LoVo (cell line): ENCODE data around the gene EIF4EBP3.

ENCODE experiments used
- DNase-seq: peaks from one replicate; pipeline ENCODE4 v3.0.0-alpha.2; 2016; ENCODE audit warnings: low spot score

EIF4EBP3 gene

GRCh38 chr5:140547508-140548299 is at the start of gene EIF4EBP3:
Gene EIF4EBP3 (plus strand): TSS chr5:140547662. CDS start chr5:140547738, 76 bp downstream.
- peak; percentile 98 for DNase-seq

- DNase-seq = no peak
Observed at GRCh38 chr5:140497897-140498296, 49.6 kb upstream of the EIF4EBP3 start.

DNA sequence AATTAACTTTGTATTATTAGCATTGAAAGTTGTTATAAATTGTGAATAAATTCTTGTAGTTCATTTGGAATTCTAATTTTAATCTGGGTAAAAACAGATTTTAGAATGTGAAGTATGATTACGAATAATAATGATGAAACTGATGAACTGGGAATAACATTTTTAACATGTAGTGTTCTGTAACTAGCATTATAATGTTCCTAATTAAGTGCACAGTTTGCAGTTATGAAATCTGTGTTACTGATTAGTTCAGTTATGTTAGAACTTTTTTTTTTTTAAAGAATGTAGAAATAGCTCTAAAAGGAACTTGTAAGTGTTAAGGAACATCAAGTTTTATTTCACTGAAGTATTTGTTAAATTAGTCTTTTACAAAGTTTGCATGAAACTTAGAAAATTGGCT is 48.9 kb upstream of the EIF4EBP3 start:
- no peak for DNase-seq

DNA sequence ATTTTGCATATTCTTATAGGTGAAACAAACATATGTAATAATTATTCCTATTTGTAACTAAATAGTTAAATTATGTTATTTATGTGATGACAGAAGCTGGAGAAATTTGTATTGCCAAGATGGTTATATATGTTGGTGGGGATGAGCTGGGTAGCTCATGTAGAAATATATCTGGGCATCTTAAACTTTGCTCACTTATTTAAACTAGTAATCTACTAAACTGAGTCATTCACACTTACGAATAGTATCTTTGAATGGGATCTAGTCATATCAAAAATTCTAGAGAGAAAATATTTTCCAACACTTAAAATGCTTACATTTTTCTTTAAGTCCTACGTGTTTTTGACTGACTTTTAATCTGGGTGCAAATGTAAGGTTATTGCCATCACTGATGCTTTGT is 44.6 kb upstream of the EIF4EBP3 start:
- no peak for DNase-seq

GRCh38 chr5:140509898-140510297 is 37.6 kb upstream of the EIF4EBP3 start:
- no peak for DNase-seq

- DNase-seq = no peak
Observed at GRCh38 chr5:140513124-140513523, 34.3 kb upstream of the EIF4EBP3 start.

DNA sequence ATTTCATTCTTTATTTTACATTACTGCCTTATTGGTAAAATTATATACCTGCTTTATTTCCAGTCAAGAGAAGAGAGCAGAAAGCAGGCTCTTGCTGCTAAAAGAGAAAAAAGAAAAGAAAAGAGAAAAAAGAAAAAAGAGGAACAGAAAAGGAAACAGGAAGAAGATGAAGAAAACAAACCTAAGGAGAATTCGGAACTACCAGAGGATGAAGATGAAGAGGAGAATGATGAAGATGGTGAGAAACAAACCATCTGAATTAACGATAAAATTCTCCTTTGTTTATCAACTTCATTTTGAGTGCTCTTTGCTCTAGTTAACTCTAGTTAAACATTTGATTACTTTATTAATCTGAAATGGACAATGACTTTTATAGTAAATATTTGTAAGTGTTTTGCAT is 23.5 kb upstream of the EIF4EBP3 start:
- DNase-seq = no peak

- no peak for DNase-seq
Observed at GRCh38 chr5:140540227-140540626, 7.2 kb upstream of the EIF4EBP3 start.

DNA sequence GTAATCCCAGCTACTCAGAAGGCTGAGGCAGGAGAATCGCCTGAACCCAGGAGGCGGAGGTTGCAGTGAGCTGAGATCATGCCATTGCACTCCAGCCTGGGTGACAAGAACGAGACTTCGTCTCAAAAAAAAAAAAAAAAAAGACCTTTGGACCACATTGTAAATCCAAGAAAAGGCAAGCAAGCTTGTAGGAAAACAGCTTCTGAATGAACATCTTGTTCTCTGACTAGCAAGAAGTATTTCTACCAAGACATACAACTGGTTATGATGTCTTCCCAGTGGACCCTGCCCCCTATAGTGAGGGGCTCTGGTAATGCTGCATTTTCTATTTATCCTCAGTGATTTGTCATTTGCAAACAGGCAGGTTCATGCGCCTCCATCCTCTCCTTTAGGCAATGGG is 4.5 kb upstream of the EIF4EBP3 start:
- no peak for DNase-seq

GRCh38 chr5:140544986-140545385 is 2.5 kb upstream of the EIF4EBP3 start:
- no peak for DNase-seq

DNA sequence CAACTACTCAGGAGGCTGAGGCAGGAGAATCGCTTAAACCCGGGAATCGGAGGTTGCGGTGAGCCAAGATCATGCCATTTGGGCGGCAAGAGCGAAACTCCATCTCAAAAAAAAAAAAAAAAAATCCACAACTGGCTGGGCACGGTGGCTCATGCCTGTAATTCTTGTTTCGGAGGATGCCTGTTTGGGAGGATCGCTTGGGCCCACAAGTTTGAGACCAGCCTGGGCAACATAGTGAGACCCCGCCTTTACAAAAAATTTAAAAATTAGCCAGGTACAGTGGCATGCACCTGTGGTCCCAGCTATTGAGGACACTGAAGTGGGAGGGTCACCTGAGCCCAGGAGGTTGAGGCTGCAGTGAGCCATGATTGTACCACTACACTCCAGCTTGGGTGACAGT is 1.9 kb upstream of the EIF4EBP3 start:
- DNase-seq = no peak

DNA sequence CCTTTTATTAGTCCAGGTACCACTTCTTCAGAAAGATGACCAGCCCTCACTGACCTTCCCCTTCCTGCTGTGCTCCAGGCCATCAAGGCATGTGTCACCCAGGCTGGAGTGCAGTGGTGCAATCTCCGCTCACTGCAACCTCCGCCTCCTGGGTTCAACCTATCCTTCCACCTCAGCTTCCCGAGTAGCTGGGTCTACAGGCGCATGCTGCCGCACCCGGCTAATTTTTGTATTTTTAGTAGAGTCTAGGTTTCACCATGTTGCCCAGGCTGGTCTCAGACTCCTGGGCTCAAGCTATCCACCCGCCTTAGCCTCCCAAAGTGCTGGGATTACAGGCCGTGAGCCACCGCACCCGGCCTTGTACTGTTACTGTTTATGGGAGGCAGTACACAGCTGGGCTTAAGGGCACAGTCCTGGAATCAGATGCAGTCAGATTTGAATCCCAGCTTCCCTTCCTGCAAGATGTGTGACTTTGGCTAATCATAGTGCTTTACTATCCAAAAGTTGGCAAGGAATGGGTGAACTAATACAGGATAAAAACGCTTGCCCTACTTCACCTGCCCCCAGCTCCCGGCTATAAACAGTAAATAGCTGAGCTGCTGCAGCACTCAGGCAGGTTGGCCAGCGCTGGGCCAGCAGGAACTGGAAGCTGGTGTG is 483 bp upstream of the EIF4EBP3 start:
- DNase-seq = no peak

- no peak for DNase-seq
Observed at GRCh38 chr5:140548300-140548688, 832 bp downstream of the EIF4EBP3 start.

GRCh38 chr5:140548791-140549190 is 1.3 kb downstream of the EIF4EBP3 start:
- DNase-seq = no peak

DNA sequence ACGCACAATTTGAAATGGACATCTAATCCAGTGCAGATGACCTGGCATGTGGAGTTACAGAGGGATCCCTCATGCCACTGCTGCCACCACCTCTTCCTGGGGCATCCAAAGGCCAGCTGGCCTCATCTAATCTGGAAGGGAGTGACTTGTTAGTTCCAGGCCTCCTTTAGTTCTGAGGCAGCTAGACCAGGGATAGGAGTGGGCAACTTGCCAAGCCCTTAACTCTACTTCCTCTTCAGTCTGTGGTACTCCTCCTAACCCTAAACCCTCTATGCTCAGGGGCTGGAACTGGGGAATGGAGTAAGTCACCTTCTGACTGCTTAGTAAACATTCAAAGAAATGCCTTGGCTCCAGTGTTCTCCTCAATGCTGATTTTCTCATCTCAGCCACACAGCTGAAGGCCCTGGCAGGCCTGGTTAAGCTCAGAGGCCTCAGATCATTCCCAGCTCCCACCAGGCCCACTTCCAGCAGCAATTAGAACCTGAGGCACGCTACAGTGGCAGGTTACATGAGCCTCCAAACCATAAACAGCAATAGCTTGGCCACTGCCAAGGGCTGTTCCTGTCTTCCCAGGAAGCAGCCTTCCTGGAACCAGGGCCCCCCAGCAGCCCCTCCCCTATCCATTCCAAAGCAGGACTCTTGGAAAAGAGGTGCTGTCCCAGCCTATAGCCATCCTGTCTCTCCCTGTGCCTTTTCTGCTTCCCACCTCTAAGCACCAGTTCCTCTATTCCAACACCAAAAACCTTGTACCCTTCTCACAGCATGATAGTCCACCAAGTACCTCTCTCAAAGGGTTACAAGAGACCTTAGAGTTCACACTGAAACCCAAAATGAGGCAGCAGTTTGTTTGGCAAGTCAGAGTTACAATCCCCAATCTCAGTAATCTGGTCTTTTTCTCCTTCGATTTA is 2.0 kb downstream of the EIF4EBP3 start:
- peak; percentile 67 for DNase-seq

- DNase-seq = no peak
Observed at GRCh38 chr5:140550147-140551079, 3.0 kb downstream of the EIF4EBP3 start.

GRCh38 chr5:140551872-140552271 is 4.4 kb downstream of the EIF4EBP3 start:
- DNase-seq = no peak

- no peak for DNase-seq
Observed at GRCh38 chr5:140553657-140554056, 6.2 kb downstream of the EIF4EBP3 start.

DNA sequence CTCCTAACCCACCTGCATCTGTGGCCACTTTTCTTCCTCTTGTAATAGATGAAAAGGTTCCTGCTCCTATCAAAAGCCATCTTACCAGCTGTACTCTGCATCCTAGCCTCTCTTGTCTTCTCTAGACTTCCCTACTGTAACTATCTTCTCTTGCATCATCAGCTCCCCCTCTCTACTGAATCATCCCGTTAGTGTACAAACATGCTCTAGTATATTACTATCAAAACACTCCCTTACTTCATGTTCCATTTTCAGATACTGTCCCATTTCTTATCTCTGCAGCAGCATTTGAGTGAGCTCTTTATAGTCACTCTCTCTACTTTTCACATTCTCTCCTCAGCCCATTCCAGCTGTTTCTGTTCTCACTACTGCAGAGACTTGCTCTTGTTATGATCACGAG is 7.0 kb downstream of the EIF4EBP3 start:
- DNase-seq = no peak

DNA sequence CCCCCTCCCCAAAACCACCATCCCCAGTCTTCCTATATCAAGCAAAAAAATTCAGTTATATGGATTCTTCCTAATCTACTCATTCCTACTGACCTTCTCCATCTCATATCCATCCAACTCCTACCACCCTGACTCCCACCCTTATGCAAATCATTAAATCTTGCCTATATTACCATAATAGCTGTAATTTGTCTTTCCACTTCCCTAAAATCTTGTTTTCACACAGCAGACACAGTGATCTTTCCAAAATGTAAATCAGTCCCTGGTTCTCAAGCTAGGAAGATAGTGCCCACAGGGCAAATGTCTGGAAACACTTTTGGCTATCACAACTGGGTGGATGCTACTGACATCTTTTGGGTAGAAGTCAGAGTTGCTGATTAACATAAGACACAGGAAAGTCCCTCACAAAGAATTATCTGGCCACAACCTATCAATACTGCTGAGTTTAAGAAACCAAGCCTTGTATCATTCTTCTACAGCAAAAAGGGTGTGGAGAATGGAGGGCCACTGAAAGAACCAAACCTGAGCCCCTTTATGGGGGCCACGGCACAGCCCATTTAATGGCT is 8.4 kb downstream of the EIF4EBP3 start:
- DNase-seq = no peak

- no peak for DNase-seq
Observed at GRCh38 chr5:140556438-140556837, 9.0 kb downstream of the EIF4EBP3 start.
